Measurements from ENCODE around the gene FITM2.
A peak's percentile ranks its signal among the peaks of the same experiment; 100 is the strongest.

Gene FITM2

DNA sequence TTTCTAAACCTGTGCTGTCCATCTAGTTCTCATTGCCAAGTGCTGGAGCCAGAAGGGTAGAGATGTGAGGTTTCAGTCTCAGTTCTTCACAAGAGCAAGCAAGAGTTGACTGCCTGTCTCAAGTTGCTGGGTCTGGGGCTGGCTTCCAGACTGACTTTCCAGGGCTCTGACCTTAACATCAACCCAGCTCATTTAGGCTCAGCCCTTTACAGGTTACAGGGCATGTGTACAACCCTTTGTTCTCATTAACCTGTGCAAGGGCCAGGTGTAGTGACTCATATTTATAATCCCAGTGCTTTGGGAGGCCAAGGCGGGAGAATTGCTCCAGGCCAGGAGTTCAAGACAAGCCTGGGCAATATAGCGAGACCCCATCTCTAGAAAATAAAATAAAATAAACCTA is 30.6 kb downstream of the FITM2 start:
- ATAC-seq (no peak), DNase-seq (no peak)

- no peak for ATAC-seq
- DNase-seq, result no peak
Observed at GRCh38 chr20:44279228-44279627, 31.8 kb downstream of the FITM2 start.

DNA sequence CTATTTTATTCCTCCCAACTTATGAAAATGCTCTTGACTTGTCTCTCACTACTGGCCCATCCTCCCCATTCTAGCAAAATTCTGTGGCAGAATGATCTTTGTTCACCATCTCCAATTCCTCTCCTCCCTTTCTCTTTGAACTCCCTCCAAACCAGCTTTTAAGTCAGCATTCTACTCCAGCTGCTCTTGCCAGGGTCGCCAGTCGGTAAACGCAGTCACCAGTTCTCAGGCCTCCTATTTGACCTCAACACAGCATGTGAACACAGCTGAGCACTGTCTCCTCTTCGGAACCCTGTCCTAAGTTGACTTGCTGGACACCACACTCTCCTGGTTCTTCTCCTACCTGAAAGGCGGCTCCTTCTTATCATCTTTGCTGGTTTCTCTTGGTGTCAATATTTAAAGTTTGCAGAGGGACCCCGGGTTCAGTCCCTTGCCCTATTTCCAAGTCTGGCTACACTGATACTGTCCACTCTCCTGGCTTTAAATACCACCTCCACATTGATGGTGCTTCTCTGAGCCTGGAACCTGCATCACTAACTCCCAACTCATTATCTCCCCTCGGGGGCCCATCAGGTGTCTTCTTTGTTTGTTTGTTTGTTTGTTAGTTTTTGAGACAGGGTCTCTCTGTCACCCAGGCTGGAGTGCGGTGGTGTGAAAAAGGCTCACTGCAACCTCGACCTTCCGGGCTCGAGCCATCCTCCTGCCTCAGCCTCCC is 36.5 kb downstream of the FITM2 start:
- no peak for ATAC-seq

GRCh38 chr20:44273231-44274215 is 37.5 kb downstream of the FITM2 start:
- ATAC-seq (peak; percentile 36), DNase-seq (no peak)

More for the DNA sequence above, 36.5 kb downstream of the FITM2 start:
- no peak for DNase-seq

DNA sequence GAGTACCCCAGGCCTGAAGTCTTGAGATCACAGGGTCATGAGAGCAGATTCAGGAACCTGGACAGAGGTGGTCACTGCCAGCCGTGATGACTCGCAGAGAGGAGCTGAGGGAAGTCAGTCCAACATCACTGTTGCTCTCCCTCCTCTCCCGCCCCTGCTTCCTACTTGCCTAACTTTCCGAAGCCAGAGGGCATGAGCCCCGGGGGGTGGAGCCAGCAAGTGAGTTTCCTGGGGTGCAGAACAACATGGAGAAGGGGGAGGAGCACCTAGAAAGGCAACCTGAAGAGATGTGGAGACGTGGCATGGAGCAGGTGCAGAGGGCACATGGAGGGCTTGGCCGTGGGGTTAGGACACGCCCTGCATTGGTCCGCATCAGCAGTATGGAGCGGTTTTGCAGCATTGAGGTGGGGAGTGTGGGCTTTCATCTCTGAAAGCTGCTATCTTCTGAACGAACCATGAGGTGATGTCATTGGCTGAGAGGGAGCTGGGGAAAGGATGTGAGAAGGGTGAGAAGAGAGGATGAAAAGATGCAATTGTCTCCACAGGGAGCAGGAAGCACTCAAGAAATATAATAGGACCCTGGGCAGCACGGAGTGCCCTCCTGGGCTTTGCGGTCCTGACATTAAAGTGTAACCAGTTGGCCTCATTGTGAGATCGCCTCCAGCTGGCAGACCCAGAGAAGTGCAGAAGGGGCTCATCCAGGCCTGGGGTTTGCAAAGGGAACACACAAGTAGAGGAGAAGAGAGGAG is 38.9 kb downstream of the FITM2 start:
- ATAC-seq, result no peak
- peak; percentile 5 for DNase-seq

DNA sequence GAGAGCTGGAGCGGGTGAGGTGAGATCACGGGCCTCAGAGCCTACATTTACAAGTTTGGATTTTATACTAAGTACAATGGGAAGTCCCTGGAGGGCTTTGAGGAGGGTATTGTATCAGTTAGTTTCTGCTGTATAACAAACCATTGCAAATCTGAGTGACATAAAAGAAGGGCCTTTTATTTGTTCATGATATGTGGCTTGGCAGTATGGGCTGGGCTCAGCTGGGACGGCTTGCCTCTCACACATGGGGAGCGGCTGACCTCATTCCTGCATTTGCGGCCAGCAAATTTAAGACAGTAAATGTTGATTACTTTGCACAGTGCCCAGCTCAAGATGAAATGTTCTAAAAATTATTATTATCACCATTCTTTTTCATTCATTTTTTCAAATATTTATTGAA is 42.2 kb downstream of the FITM2 start:
- no peak for ATAC-seq
- no peak for DNase-seq

DNA sequence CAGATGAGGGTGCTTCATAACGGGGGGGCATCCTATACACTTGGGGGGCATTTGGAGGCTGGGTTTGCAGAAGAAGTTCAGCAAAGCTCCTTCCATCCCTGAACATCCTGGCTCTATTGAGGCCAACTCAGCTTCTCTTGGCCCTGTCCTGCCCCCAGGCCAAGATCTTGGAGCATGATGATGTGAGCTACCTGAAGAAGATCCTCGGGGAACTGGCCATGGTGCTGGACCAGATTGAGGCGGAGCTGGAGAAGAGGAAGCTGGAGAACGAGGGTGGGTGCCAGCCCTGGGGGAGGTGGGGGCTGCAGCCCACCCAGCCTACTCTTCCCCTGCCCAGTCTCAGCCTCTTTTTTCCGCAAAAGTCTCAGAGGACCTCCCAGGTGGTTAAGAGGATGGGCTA is 46.7 kb downstream of the FITM2 start:
- ATAC-seq, result no peak

DNA sequence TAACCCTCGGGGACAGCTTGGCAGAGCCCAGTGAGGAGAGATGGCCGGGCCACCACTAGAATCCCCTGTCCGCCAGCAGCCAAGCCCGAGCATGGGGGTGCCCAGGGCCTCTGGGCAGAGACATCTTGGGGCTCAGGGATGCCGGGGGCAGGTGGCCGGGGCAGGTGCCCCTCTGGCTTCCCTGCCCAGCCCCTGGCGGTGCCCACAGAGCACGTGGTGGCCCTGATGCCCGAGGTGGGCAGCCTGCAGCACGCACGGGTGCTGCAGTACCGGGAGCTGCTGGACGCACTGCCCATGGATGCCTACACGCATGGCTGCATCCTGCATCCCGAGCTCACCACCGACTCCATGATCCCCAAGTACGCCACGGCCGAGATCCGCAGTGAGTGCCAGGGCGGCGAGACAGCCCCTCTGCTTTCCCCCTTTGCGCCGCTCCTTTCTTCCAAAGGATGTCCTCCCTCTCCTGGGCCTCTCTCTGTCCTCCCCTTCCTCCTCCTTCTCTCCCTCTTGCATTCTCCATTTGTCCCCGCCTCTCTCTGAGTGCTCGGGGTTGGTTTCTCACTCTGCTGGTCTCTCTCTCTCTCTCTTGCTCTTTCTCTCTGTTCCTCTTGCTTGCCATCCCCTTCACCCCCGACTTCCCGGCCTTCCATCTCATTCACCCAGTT is 52.6 kb downstream of the FITM2 start:
- DNase-seq (no peak), ATAC-seq (no peak)

More for the DNA sequence above, 46.7 kb downstream of the FITM2 start:
- DNase-seq, result no peak

DNA sequence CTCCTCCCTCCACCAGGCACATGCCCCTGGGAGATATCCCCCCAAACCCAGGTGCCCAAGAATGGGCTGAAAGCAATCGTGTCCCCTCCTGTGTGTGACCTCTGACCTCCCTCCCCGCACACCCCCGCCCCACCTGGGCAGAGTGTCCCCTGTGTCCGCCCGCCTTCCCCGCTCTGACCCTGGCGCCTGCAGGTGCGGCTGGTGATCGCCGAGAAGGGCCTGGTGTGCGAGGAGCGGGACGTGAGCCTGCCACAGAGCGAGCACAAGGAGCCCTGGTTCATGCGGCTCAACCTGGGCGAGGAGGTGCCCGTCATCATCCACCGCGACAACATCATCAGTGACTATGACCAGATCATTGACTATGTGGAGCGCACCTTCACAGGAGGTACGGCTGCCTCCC is 54.0 kb downstream of the FITM2 start:
- no peak for ATAC-seq
- DNase-seq, result no peak

DNA sequence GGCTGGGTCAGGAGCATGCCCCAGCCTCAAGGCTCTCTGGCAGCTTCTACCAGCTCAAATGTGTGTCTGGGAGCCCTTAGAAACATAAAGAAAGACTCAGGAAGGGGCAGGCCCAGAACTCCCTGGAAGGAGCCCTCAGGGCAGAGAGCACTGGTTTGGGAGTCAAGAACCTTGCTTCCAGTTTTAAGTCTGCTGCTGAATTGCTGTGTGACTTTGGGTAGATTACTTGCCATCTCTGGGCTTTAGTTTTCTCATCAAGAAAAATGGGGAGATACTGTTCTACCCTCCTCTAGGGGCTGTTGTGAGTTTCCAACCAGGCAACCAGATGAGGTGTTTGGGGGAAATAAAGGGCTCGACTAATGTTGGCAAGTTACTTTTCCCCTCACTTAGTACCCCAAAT is 55.1 kb downstream of the FITM2 start:
- no peak for DNase-seq
- ATAC-seq, result no peak

DNA sequence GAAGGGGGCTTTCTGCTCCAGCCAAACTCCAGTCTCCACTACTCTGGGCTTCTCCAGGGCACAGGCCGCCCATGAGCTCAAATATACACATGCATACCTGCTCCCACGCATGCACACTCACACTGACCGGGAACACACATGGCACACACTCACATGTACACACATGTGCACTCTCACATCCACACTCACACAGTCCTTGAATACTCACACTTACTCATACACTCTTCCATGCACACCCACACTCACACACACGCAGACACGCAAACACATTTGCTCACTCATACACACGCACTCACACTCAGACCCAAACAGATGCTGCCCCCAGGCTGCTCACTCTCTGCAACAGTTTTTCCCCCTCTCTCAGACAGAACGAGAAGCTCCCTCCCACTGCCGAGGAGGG is 56.9 kb downstream of the FITM2 start:
- ATAC-seq (no peak), DNase-seq (no peak)

- ATAC-seq (no peak), DNase-seq (no peak)
Observed at GRCh38 chr20:44253528-44253927, 57.5 kb downstream of the FITM2 start.

Measured in stimulated activated naive CD8-positive, alpha-beta T cell treated with anti-CD3 and anti-CD28 coated beads, Interleukin-15, Interleukin-2, amounts not matched to agents 100 U/mL and 50 U/mL, for 24 hours (primary cell).